Measurements from ENCODE around the gene PLS1.
"Not testable (repeated sequence)": the region's sequence is repeated elsewhere in the genome, so short reads cannot be mapped to it uniquely, and the experiment has no call there.

Gene PLS1

DNA sequence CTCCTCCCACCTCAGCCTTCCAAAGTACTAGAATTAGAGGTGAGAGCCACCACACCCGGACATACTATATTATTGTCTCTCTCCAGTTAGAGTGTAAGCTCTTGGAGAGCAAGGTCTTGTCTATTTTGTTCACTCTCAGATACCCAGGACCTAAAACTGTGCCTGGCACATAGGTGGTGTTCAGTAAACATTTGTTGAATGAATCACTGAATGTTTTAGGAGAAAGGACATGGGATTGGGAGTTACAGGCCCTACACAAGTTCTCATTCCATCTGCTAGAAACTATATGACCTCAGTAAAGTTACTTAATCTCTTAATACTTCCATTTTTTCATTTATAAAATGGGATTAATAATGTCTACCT lies 16.2 kb upstream of the PLS1 start:
- no peak for DNase-seq (ENCODE audit: extremely low read depth, low read depth)
- no peak overlapping the region for H3K4me3 ChIP-seq (replicated peaks; ENCODE audit: low read depth, low read length)
- TF ChIP-seq, protein P1, sequence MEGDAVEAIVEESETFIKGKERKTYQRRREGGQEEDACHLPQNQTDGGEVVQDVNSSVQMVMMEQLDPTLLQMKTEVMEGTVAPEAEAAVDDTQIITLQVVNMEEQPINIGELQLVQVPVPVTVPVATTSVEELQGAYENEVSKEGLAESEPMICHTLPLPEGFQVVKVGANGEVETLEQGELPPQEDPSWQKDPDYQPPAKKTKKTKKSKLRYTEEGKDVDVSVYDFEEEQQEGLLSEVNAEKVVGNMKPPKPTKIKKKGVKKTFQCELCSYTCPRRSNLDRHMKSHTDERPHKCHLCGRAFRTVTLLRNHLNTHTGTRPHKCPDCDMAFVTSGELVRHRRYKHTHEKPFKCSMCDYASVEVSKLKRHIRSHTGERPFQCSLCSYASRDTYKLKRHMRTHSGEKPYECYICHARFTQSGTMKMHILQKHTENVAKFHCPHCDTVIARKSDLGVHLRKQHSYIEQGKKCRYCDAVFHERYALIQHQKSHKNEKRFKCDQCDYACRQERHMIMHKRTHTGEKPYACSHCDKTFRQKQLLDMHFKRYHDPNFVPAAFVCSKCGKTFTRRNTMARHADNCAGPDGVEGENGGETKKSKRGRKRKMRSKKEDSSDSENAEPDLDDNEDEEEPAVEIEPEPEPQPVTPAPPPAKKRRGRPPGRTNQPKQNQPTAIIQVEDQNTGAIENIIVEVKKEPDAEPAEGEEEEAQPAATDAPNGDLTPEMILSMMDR (IDR thresholded peaks at IDR 0.05; ENCODE audit: low read depth, low read length, missing control alignments), result no peak

DNA sequence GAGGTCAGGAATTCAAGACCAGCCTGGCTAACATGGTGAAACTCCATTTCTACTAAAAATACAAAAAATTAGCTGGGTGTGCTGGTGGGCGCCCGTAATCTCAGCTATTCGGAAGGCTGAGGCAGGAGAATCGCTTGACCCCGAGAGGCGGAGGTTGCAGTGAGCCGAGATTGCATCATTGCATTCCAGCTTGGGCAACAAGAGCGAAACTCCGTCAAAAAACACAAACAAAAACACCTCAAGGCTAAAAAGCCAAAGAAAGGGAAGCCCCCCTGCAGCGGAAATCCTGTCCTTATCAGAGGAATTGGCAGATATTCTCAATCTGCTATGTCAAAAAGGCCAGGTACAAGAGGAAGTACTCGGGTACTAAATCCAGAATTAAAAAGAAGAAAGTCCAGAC lies 15.1 kb upstream of the PLS1 start:
- not testable (repeated sequence) for H3K4me3 ChIP-seq (replicated peaks; ENCODE audit: low read depth, low read length); DNase-seq (ENCODE audit: extremely low read depth, low read depth)

DNA sequence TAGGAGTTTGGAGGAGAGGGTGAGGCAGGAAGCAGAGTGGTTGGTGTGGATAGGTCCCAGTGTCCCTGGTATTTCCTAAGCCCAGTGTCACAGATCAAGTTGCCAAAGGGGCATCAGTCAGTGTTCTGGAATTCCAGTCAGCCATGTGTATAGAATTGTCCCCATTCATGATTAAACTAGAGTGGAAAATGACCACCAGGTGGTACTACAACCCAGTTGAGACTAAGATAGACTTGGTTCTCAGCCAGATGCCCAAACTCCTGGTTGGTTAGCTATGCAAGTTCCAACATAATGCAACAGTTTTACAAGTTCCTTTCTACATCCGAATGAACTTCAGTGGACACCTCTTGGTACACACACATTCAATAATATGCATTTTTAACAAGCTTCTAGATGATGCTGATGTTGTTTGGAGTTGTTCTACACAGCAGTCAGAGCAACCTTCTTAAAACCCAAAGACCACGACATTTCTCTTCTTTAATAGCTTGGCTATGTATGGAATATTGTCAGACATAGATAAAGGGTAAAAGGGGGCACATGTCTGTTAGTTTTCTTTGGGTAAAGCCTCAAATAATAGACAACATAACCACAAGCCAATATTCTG lies 9.3 kb upstream of the PLS1 start:
- peak; percentile 78 for DNase-seq (ENCODE audit: extremely low read depth, low read depth)
- TF ChIP-seq, protein P1 (IDR thresholded peaks at IDR 0.05; ENCODE audit: low read depth, low read length, missing control alignments), result peak; percentile 44
- no peak overlapping the region for H3K4me3 ChIP-seq (replicated peaks; ENCODE audit: low read depth, low read length)

DNA sequence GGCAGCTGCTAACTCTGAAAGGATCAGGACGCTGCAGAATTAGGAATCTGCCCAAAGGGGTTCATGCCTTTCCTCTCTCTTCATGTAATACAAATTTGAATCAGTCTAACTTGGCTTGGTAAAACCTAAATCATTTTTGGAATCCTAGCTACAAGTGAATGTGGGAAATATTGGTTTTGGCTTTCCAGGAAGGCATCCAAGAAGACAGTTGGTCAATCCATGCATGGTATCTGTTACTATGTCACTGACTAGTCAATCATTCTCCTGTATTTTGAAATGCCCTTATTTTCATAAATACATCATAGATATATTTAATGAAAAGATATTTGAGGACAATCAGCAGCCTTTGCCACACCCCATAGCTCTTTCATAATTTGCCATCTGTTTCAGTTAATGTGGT lies 7.5 kb upstream of the PLS1 start:
- DNase-seq (ENCODE audit: extremely low read depth, low read depth), result no peak
- TF ChIP-seq, protein P1 (IDR thresholded peaks at IDR 0.05; ENCODE audit: low read depth, low read length, missing control alignments), result no peak
- H3K4me3 ChIP-seq (replicated peaks; ENCODE audit: low read depth, low read length), result no peak overlapping the region

DNA sequence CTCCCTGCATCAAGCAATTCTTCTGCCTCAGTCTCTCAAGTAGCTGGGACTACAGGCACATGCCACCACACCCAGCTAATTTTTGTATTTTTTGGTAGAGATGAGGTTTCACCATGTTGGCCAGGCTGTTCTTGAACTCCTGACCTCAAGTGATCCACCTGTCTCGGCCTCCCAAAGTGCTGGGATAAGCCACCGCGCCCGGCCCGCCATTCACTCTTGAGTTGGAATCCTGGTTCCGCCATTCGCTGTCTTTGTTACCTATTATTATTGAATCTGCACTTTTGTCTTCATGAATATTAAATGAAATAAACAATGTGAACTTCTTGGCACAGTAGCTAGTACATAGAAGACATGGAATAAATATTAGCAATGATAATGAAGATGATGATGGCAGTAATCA lies 3.9 kb upstream of the PLS1 start:
- H3K4me3 ChIP-seq (replicated peaks; ENCODE audit: low read depth, low read length); DNase-seq (ENCODE audit: extremely low read depth, low read depth): not testable (repeated sequence)

DNA sequence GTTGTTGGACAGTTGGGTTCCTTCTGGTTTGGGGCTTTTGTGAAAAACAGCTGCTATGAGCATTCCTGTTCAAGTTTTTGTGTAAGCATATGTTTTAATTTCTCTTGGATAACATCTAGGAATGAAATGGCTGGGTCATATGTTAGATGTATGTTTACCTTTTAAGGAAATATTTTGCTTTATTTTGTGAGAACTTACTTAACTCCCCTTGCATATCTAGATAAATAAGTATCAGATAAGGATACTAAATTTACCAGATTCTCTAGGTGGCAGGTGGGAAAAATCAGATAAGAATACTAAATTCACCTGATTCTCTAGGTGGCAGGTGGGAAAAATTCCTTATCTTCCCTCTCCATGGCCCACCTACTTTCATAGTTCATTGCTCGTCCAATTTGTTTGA lies 1.1 kb upstream of the PLS1 start:
- no peak overlapping the region; the same call in 1 of the 2 replicates for H3K4me3 ChIP-seq (replicated peaks; ENCODE audit: low read depth, low read length)
- no peak for DNase-seq (ENCODE audit: extremely low read depth, low read depth)
- TF ChIP-seq, protein P1 (IDR thresholded peaks at IDR 0.05; ENCODE audit: low read depth, low read length, missing control alignments), result no peak

DNA sequence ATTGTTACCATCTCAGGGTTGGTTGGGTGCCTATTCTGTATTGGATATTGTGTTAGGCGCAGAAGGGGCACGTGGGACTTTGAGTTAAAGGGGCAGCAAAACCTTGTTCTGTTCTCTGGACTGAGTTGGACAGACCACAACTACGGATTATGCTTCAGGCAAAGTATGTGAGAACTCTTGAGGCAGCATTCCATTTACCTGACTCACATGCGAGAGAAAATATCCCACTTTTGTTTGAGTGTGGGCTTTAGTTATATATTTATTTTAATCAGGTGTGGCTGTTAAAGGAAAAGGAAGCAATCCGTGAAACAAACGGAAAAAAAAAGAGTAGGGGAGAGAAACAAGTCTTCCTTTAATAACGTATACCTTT lies 627 bp upstream of the PLS1 start:
- TF ChIP-seq, protein P1 (IDR thresholded peaks at IDR 0.05; ENCODE audit: low read depth, low read length, missing control alignments), result no peak
- DNase-seq (ENCODE audit: extremely low read depth, low read depth), result peak; percentile 56
- peak overlapping the region; percentile 60 for H3K4me3 ChIP-seq (replicated peaks; ENCODE audit: low read depth, low read length)

DNA sequence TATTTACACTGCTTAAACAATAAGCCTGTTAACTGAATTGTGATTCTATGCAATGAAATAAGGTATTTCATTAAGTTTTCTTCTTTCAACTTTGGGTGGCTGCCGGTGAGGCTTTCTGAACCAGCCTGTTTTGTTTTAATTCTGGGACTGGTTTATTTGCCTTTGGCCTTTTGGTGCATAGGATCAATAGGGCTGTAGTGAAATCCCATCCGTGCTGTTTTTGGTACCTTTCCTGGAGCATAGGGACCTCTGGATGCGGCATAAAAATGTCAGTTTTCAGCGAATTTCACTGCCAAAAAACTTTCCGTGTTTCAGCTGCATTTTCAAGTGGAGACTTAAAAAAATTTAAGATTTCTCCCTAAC lies 514 bp downstream of the PLS1 start:
- DNase-seq (ENCODE audit: extremely low read depth, low read depth), result no peak
- H3K4me3 ChIP-seq (replicated peaks; ENCODE audit: low read depth, low read length), result peak overlapping the region; percentile 60
- TF ChIP-seq, protein P1 (IDR thresholded peaks at IDR 0.05; ENCODE audit: low read depth, low read length, missing control alignments), result no peak
